Liver (tissue), 9 donors: Measurements from ENCODE around the gene RAI1. TPM values are rescaled to one million over a fixed set of nuclear protein-coding genes. Genes with fewer than 3 reads are reported as not detected.

Source experiments
- DNase-seq: peaks from one replicate; pipeline ENCODE4 v3.0.0-alpha.2; 2017; ENCODE audit warnings: low spot score
- H3K27ac ChIP-seq, 2 donors: one replicate each; pipeline ENCODE4 v1.7.0; 2013; ENCODE audit warnings: inconsistent platforms in 2 of 2, low read length in 2 of 2, control low read depth in 1 of 2, low read depth in 1 of 2, mild to moderate bottlenecking in 1 of 2
- H3K27me3 ChIP-seq, 4 donors: one replicate each; pipeline versions ENCODE4 v1.6.1 to v1.7.0; 2013; ENCODE audit warnings: low read length in 3 of 4, inconsistent platforms in 1 of 4, mild to moderate bottlenecking in 1 of 4, moderate library complexity in 1 of 4; ENCODE audit not compliant: control insufficient read depth in 4 of 4, insufficient read depth in 4 of 4
- H3K36me3 ChIP-seq, 4 donors: one replicate each; pipeline versions ENCODE4 v1.6.1 to v1.7.0; 2013; ENCODE audit warnings: low read length in 3 of 4, mild to moderate bottlenecking in 3 of 4, low read depth in 1 of 4, moderate library complexity in 1 of 4; ENCODE audit not compliant: control insufficient read depth in 4 of 4, insufficient read depth in 3 of 4
- H3K4me1 ChIP-seq, 4 donors: one replicate each; pipeline versions ENCODE4 v1.6.1 to v1.7.0; 2013; ENCODE audit warnings: low read length in 3 of 4, mild to moderate bottlenecking in 3 of 4, moderate library complexity in 1 of 4; ENCODE audit not compliant: control insufficient read depth in 4 of 4, insufficient read depth in 4 of 4
- H3K4me3 ChIP-seq, 3 donors: one replicate each; pipeline versions ENCODE4 v1.6.1 to v1.7.0; 2013; ENCODE audit warnings: low read length in 3 of 3, control low read depth in 1 of 3, low read depth in 1 of 3, mild to moderate bottlenecking in 1 of 3
- H3K9ac ChIP-seq, 2 donors: one replicate each; pipeline ENCODE4 v1.7.0; 2013; ENCODE audit warnings: low read length in 2 of 2, mild to moderate bottlenecking in 2 of 2, moderate library complexity in 2 of 2, control low read depth in 1 of 2, low read depth in 1 of 2
- H3K9me3 ChIP-seq, 4 donors: one replicate each; pipeline versions ENCODE4 v1.6.1 to v1.7.0; 2013; ENCODE audit warnings: low read length in 3 of 4; ENCODE audit not compliant: control insufficient read depth in 4 of 4
- ATF3 ChIP-seq: IDR thresholded peaks from 2 replicates; pipeline ENCODE4 v1.6.1; 2016; ENCODE audit warnings: antibody characterized with exemption
- CTCF ChIP-seq: fragments of 150-350 bp; IDR thresholded peaks from 2 replicates; pipeline ENCODE4 v1.5.1; 2017; ENCODE audit warnings: improper control_type of control experiment, low read depth, low read length; ENCODE audit not compliant: missing input control
- EGR1 ChIP-seq, 2 donors: IDR thresholded peaks; 2 replicates each; pipeline ENCODE4 v1.6.1; 2016 to 2018; ENCODE audit warnings: antibody characterized with exemption in 2 of 2, low read depth in 2 of 2
- FOXA1 ChIP-seq: IDR thresholded peaks from 2 replicates; pipeline ENCODE4 v1.6.1; 2016; ENCODE audit warnings: antibody characterized with exemption
- FOXA2 ChIP-seq: IDR thresholded peaks from 2 replicates; pipeline ENCODE4 v1.6.1; 2016; ENCODE audit warnings: antibody characterized with exemption
- HNF4A ChIP-seq, 2 donors: conservative IDR thresholded peaks; 2 replicates each; pipeline ENCODE4 v1.6.1; 2016; ENCODE audit warnings: antibody characterized with exemption in 2 of 2, mild to moderate bottlenecking in 2 of 2
- HNF4G ChIP-seq: IDR thresholded peaks from 2 replicates; pipeline ENCODE4 v1.6.1; 2016; ENCODE audit warnings: antibody characterized with exemption
- JUND ChIP-seq, 2 donors: IDR thresholded peaks; 2 replicates each; pipeline ENCODE4 v1.6.1; 2016; ENCODE audit warnings: antibody characterized with exemption in 2 of 2
- NR2F2 ChIP-seq: IDR thresholded peaks from 2 replicates; pipeline ENCODE4 v1.6.1; 2016; ENCODE audit warnings: antibody characterized with exemption
- RAD21 ChIP-seq, 2 donors: IDR thresholded peaks; 2 replicates each; pipeline ENCODE4 v1.6.1; 2016; ENCODE audit warnings: antibody characterized with exemption in 2 of 2, mild to moderate bottlenecking in 2 of 2
- REST ChIP-seq: IDR thresholded peaks from 2 replicates; pipeline ENCODE4 v1.6.1; 2016; ENCODE audit warnings: antibody characterized with exemption, mild to moderate bottlenecking
- RXRA ChIP-seq, 2 donors: IDR thresholded peaks; 2 replicates each; pipeline ENCODE4 v1.6.1; 2017 to 2018; ENCODE audit warnings: antibody characterized with exemption in 2 of 2, mild to moderate bottlenecking in 1 of 2
- SP1 ChIP-seq: IDR thresholded peaks from 2 replicates; pipeline ENCODE4 v1.6.1; 2018; ENCODE audit warnings: antibody characterized with exemption, mild to moderate bottlenecking
- TAF1 ChIP-seq: conservative IDR thresholded peaks from 2 replicates; pipeline ENCODE4 v1.6.1; 2016; ENCODE audit warnings: antibody characterized with exemption, mild to moderate bottlenecking
- YY1 ChIP-seq: IDR thresholded peaks from 2 replicates; pipeline ENCODE4 v1.6.1; 2016; ENCODE audit warnings: antibody characterized with exemption, mild to moderate bottlenecking
- ZBTB33 ChIP-seq: IDR thresholded peaks from 2 replicates; pipeline ENCODE4 v1.6.1; 2016; ENCODE audit warnings: antibody characterized with exemption
- WGBS: extraction: QIAGEN DNeasy Blood & Tissue Kit; methylation state at CpG from one replicate; pipeline ENCODE4 v1.1.7; 2013; 5-methylcytosine and 5-hydroxymethylcytosine counted together
- polyA plus RNA-seq, 2 donors: library from polyadenylated mRNA; stranded (reverse) in 1 of 2; unstranded in 1 of 2; fragments of 200-250 nt in 1 of 2; fragments of >200 nt in 1 of 2; fragmentation: Nextera tagmentation in 1 of 2; extraction: Ambion mirVana in 1 of 2; gene quantifications; one replicate each; pipeline versions ENCODE4 v1.2.1 to v1.2.3, GENCODE V29; 2013 to 2015
- total RNA-seq, 2 donors: library from RNA; depleted of rRNA; stranded (reverse); fragments of >200 nt; gene quantifications; one replicate each; pipeline ENCODE4 v1.2.3, GENCODE V29; 2014
- TF ChIP-seq, protein P1 (sequence below): IDR thresholded peaks from 2 replicates; pipeline ENCODE4 v1.6.1; 2016; ENCODE audit warnings: antibody characterized with exemption
- donor health status: healthy.
- donor health status: healthy.
- donor health status: healthy.
- donor health status: healthy.
- donor health status: healthy.

Gene RAI1
- total and polyA plus RNA-seq, 4 donors = 0.57 to 7.6 (median 5.3) TPM

DNA sequence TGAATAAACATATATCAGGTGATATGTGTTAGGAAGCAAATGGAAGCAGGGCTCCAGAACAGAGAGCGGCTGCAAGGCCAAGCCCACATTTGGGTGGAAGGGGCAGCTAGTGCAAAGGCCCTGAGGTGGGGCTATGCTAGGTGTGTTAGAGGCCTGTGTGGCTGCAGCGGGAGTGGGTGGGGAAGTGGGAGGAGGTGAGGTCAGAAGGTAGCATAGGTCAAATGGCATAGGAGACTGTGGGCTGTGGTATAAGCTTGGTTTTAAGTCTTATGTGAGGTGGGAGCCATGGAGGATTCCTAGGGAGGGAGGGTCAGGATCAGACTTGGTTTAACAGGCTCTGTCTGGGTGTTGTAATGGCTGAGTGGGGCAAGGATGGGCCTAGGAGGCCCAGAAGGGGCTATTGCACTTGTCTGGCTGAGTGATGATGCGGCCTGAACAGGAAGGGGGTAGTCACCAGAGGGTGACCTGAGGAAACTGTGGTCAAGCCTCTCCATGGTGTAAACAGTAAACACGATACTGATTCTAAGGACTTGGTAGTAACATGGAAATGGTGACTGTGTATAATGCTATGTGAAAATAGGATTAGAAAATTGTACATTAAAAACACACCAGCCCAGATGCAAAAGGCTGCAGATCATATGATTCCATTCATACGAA is 31.1 kb downstream of the RAI1 start:
- 79% methylated on average over 5 of the region's 5 CpGs for WGBS
- Histone ChIP-seq H3K27ac (no peak overlapping the region), H3K27me3 (no peaks in the 10 kb centered on the region), H3K9ac (no peak overlapping the region), H3K36me3 (no peaks in the 10 kb centered on the region), H3K9me3 (no peaks in the 10 kb centered on the region), H3K4me3 (no peak overlapping the region), H3K4me1 (peaks cover 10 to 21% (median 15%) of the 10 kb centered on the region in 4 donors)
- no peak for TF ChIP-seq RAD21 (IDR thresholded peaks at IDR 0.05)
- DNase-seq = no peak

DNA sequence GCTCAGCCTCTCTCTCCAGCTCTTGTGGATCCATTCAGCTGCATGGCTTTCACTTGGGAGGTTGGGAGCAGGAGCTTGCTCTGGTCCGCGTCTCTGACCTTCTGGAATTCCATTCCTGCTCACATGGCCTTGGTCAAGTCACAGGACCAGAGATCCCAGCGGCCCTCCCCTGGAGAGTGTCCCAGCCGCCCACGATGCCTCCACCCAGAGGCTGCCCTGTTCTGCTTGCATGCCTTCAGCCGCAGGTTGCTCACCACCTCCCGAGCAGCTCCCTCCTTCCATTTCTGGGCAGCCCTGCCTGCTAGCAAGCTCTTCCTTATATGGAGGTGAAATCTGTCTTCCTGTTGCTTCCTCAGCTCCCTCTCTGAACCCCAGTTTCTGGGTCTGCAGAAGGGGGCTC is 32.6 kb downstream of the RAI1 start:
- no peak for TF ChIP-seq HNF4A (conservative IDR thresholded peaks at IDR 0.05)
- Histone ChIP-seq H3K4me3 (no peak overlapping the region), H3K9me3 (no peaks in the 10 kb centered on the region), H3K9ac (no peak overlapping the region), H3K36me3 (no peaks in the 10 kb centered on the region), H3K27me3 (no peaks in the 10 kb centered on the region), H3K4me1 (peaks cover 10 to 26% (median 17%) of the 10 kb centered on the region in 4 donors), H3K27ac (no peak overlapping the region)
- no peak for DNase-seq
- 75% methylated on average over 7 of the region's 7 CpGs for WGBS

DNA sequence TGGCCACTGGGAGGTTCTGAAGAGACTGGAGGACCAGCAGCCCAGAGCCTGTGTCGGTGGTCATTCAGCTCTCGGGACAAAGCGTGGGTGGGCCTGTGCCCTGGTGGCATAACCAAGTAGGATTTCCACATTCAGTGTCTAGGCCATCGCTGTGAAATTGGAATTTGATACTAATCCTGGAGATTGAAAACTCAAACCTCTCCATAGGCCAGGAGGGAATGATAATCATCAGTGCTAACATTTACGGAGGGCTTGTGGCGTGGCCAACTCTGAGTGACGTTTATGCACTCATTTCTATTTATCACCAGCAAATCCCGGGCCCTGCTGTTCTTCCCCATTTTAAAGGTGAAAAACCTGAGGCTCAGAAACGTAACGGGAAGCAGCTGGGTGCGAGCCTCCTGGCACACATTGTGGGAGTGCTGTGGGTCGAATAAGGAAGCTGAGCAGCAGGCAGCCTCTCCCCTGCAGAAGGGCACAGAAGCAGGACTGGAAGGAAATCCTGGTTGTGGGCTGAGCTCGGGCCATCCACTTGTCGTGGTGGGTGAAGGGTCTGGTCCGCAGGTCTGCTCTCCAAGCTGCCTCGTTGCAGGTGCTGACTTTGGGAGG is 33.1 kb downstream of the RAI1 start:
- DNase-seq = no peak
- no peaks in the 10 kb centered on the region for H3K27me3 ChIP-seq
- H3K9ac ChIP-seq = no peak overlapping the region
- H3K9me3 ChIP-seq = no peaks in the 10 kb centered on the region
- 78% methylated on average over 16 of the region's 16 CpGs for WGBS
- TF ChIP-seq, protein P1, sequence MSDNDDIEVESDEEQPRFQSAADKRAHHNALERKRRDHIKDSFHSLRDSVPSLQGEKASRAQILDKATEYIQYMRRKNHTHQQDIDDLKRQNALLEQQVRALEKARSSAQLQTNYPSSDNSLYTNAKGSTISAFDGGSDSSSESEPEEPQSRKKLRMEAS = no peak
- no peak for TF ChIP-seq NR2F2
- no peak for TF ChIP-seq HNF4G
- no peak for TF ChIP-seq JUND (IDR thresholded peaks at IDR 0.05)
- TF ChIP-seq ATF3 = no peak
- TF ChIP-seq EGR1 (IDR thresholded peaks at IDR 0.05; ENCODE audit: low read depth in 2 of 2) = no peak
- no peak for TF ChIP-seq FOXA1
- TF ChIP-seq CTCF = no peak
- no peak for TF ChIP-seq SP1
- no peak for TF ChIP-seq HNF4A (conservative IDR thresholded peaks at IDR 0.05)
- no peak for TF ChIP-seq RAD21 (IDR thresholded peaks at IDR 0.05)
- no peak for TF ChIP-seq TAF1
- TF ChIP-seq FOXA2 = no peak
- TF ChIP-seq ZBTB33 = no peak
- no peak for TF ChIP-seq YY1
- TF ChIP-seq RXRA (IDR thresholded peaks at IDR 0.05) = no peak
- no peak for TF ChIP-seq REST
- H3K36me3 ChIP-seq = no peaks in the 10 kb centered on the region
- no peak overlapping the region for H3K27ac ChIP-seq
- no peak overlapping the region for H3K4me3 ChIP-seq
- H3K4me1 ChIP-seq = peaks cover 10 to 26% (median 17%) of the 10 kb centered on the region in 4 donors
